Ovary (tissue), 9 donors: ENCODE measurements around the gene MMP25. TPM values are rescaled to one million over a fixed set of nuclear protein-coding genes. Genes with fewer than 3 reads are reported as not detected.
"Not testable (repeated sequence)": the region's sequence is repeated elsewhere in the genome, so short reads cannot be mapped to it uniquely, and the experiment has no call there.

ENCODE experiments used
- DNase-seq, 5 donors: peaks; one replicate each; pipeline ENCODE4 v3.0.0-alpha.2; 2019 to 2020
- H3K27ac ChIP-seq, 2 donors: fragments of 200-600 bp; one replicate each; pipeline versions ENCODE4 v1.5.1 to v1.8.0; 2019 to 2022
- H3K27me3 ChIP-seq: fragments of 200-600 bp; one replicate; pipeline ENCODE4 v1.8.0; 2022
- H3K36me3 ChIP-seq: fragments of 200-600 bp; sonication (generic); one replicate; pipeline ENCODE4 v1.5.1; 2019
- H3K4me1 ChIP-seq: one replicate; pipeline ENCODE4 v1.8.1; 2013; ENCODE audit warnings: mild to moderate bottlenecking, moderate library complexity; ENCODE audit not compliant: insufficient read depth
- H3K4me3 ChIP-seq: fragments of 200-600 bp; sonication (generic); one replicate; pipeline ENCODE4 v1.5.1; 2017
- H3K9me3 ChIP-seq, 2 donors: fragments of 200-600 bp in 1 of 2; sonication (generic) in 1 of 2; one replicate each; pipeline versions ENCODE4 v1.5.1 to v1.8.1; 2013 to 2019; ENCODE audit warnings: mild to moderate bottlenecking in 1 of 2, moderate library complexity in 1 of 2
- EP300 ChIP-seq: sonication (generic); formaldehyde crosslinking; IDR thresholded peaks from one replicate; pipeline ENCODE4 v1.6.1; 2017; ENCODE audit warnings: antibody characterized with exemption
- POLR2A ChIP-seq: fragments of 450-650 bp; IDR thresholded peaks from one replicate; pipeline ENCODE4 v1.6.1; 2017; ENCODE audit warnings: antibody characterized with exemption, mild to moderate bottlenecking, moderate library complexity
- WGBS, 3 donors: extraction: QIAGEN DNeasy Blood & Tissue Kit in 1 of 3; methylation state at CpG; one replicate each; pipeline versions ENCODE4 v1.1.5 to v1.1.7; 2013 to 2017; 5-methylcytosine and 5-hydroxymethylcytosine counted together
- intact Hi-C, 4 donors: fragments of 100-400 bp; cut with DNase I; formaldehyde crosslinking; loops; one replicate each; pipeline versions ENCODE4 v1.11.0 to v1.15.1; 2022 to 2023
- polyA plus RNA-seq, 2 donors: library from polyadenylated mRNA; stranded (reverse); fragments of 200-250 nt in 1 of 2; fragments of 350-450 nt in 1 of 2; fragmentation: Illumina TruSeq in 1 of 2; extraction: RNeasy Lipid Tissue Mini Kit (QIAGEN cat#74804) in 1 of 2; gene quantifications; one replicate each; pipeline ENCODE4 v1.2.3, GENCODE V29; 2013 to 2014
- total RNA-seq, 7 donors: library from RNA; depleted of rRNA in 2 of 7; stranded (reverse); fragments of >200 nt in 2 of 7; fragmentation: NEBNext Ultra II Directional in 3 of 7; extraction: Animal tissue kit (Norgen Biotek cat#: 25700) in 3 of 7; gene quantifications; one replicate each; pipeline versions ENCODE4 v1.1.0 to v1.2.4, GENCODE V29; 2016 to 2023
- TF ChIP-seq, protein P1 (sequence below), 3 donors: fragments of 450-650 bp in 2 of 3; fragments of 200-600 bp in 1 of 3; IDR thresholded peaks; one replicate each; pipeline versions ENCODE4 v1.5.1 to v1.8.0; 2016 to 2022; ENCODE audit warnings: antibody characterized with exemption in 3 of 3, mild to moderate bottlenecking in 1 of 3
- donor health status: DM: no; HTN: no; CAD: no; lungs with moderate emphysema.
- donor health status: DM: no; HTN: no; CAD: no.
- donor health status: Bipolar disorder and iron deficiency.
- donor health status: DM: yes; HTN: yes; CAD: no.
- donor health status: DM: no; HTN: no; CAD: no.
- donor health status: DM: yes; HTN: yes; CAD: no.

The MMP25 gene
- total and polyA plus RNA-seq, 9 donors: 0.15 to 0.72 (median 0.59) TPM; not detected in 1

DNA sequence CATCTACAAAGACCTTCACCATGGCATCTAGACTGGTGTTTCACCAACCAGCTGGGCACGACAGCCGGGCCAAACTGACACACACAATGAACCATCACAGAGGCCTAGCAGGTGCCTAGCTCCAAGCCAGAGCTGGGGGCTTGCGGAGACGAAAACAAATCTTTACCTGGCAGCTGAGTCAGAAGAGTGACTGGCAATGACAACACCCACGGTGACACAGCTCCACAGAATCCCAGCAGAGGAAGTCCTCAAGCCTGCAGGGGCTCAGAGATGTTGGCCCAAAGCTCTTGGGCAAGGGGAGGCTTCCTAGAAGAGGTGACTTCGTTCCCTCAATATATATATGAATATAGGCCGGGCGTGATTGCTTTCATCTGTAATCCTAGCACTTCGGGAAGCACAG lies 5.1 kb downstream of the MMP25 start:
- no peaks in the 10 kb centered on the region for H3K27me3 ChIP-seq
- no peaks in the 10 kb centered on the region for H3K9me3 ChIP-seq
- DNase-seq: no peak
- WGBS, 3 donors: 66 to 70% (median 66%) methylated on average over 9 of the region's 9 CpGs
- intact Hi-C loops: loop anchor here in 1 of 4 donors (10.0 kb wide), 1 partner anchor 113 kb away; no protein-coding TSS in a partner anchor
- no peak overlapping the region for H3K27ac ChIP-seq
- no peaks in the 10 kb centered on the region for H3K36me3 ChIP-seq
- TF ChIP-seq, protein P1, sequence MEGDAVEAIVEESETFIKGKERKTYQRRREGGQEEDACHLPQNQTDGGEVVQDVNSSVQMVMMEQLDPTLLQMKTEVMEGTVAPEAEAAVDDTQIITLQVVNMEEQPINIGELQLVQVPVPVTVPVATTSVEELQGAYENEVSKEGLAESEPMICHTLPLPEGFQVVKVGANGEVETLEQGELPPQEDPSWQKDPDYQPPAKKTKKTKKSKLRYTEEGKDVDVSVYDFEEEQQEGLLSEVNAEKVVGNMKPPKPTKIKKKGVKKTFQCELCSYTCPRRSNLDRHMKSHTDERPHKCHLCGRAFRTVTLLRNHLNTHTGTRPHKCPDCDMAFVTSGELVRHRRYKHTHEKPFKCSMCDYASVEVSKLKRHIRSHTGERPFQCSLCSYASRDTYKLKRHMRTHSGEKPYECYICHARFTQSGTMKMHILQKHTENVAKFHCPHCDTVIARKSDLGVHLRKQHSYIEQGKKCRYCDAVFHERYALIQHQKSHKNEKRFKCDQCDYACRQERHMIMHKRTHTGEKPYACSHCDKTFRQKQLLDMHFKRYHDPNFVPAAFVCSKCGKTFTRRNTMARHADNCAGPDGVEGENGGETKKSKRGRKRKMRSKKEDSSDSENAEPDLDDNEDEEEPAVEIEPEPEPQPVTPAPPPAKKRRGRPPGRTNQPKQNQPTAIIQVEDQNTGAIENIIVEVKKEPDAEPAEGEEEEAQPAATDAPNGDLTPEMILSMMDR (IDR thresholded peaks at IDR 0.05): no peak
- H3K4me3 ChIP-seq: no peak overlapping the region
- H3K4me1 ChIP-seq: no peaks in the 10 kb centered on the region

DNA sequence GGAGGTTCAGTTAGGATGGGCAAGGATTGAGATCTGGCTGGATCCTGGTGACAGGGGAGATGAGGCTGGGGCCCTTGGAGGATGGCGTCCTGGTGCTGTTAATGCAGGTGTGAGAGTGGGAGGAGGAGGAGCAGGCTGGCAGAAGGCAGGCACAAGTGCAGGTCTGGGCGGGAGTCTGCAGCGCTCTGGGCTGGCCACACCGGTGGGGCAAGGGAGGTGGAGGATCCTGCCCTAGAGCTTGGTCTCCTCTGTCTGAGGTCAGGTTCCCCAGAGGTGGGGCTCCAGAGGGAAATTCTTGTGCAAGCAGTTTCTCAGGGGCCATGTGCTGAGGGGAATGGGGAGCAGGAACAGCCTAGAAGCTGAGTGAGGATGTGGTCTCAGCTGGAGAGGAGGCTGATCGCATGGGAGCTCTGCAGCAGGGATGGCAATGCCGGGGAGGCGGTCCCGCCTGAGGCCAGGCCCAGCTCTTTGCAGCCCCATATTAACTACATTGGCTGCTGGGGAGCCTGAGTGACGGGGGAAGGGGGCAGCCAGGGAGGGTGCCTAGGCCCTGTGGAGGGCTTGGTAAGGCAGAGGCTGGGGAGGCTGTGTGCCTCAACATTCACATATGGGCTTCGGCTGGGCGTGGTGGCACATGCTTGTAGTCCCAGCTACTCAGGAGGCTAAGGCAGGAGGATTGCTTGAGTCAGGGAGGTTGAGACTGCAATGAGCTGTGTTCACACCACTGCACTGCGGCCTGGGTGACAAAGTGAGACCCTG lies 6.4 kb downstream of the MMP25 start:
- not testable (repeated sequence) for H3K27me3 ChIP-seq, H3K27ac ChIP-seq, H3K4me3 ChIP-seq, H3K9me3 ChIP-seq, H3K36me3 ChIP-seq, DNase-seq, H3K4me1 ChIP-seq
- intact Hi-C loops: loop anchor here in 1 of 4 donors (10.0 kb wide), 1 partner anchor 112 kb away; no protein-coding TSS in a partner anchor
- WGBS, 3 donors: 80 to 84% (median 84%) methylated on average over 10 to 12 of the region's 12 CpGs

DNA sequence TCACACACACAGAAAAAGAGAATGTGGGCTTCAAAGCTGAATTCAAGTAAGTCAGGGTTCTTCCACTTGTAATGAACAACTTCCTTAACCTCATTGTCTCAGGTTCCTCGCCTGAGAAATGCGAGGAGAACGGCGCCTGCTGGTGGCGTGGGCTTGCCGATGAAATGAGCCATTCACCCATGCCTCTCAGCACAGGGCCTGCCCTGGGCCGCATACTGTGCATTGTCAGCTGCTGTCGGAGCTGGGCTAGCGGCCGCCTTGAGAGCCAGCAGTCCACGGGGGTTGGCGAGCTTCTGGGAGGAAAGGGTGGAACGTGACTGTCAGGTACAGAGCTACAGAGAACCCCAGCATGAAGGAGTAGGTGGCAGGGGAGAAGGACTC lies 7.0 kb downstream of the MMP25 start:
- not testable (repeated sequence) for H3K27me3 ChIP-seq, DNase-seq, H3K4me1 ChIP-seq, H3K4me3 ChIP-seq, H3K36me3 ChIP-seq, H3K27ac ChIP-seq, H3K9me3 ChIP-seq
- intact Hi-C loops: loop anchor here in 1 of 4 donors (10.0 kb wide), 1 partner anchor 111 kb away; no protein-coding TSS in a partner anchor
- 86 to 91% (median 90%) methylated on average over 6 to 13 of the region's 13 CpGs for WGBS, 3 donors

DNA sequence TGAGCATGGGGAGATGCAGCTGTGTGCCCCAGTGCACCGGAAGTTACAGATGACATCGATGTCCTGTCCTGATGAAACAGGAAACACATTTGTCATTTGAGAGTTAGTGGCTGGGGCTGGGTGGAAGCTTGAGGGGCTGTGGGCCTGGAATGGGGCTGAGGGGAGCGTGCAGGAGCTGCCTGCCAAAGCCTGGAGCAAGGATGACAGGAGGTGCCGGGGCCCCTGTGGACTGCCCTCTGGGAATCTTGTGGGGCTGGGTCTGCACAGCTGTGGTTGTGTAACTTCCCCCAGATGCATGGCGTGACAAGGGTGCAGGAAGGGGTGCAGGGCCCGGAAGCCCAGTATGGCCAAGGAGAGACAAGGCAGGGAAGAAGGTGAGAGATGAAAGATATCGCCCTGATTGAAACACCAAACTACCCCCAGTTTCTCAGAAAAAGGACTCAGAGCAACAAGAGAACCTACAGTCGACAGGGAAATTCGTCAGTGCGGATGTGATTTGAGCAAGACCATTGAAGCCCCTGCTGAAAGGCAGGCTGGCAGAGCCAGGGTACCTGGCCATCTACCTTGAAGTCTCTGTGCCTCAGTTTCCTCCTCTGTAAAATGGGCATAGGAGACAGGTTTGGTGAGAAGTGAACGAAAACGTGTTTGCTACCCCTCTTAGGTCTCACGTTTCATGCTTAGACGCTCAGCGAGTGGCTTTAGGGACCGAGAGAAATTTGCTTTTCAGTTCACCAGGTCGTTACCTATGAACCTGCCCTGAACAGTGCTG lies 8.8 kb downstream of the MMP25 start:
- Histone ChIP-seq H3K4me1 (peaks cover 8% of the 10 kb centered on the region), H3K4me3 (no peak overlapping the region), H3K9me3 (no peaks in the 10 kb centered on the region), H3K27me3 (no peaks in the 10 kb centered on the region), H3K36me3 (no peaks in the 10 kb centered on the region), H3K27ac (no peak overlapping the region)
- intact Hi-C loops: loop anchor here in 3 of 4 donors (5.0 to 10.0 kb wide), 2 partner anchors 110 to 112 kb away; no protein-coding TSS in a partner anchor
- DNase-seq: no peak
- no peak for TF ChIP-seq EP300
- TF ChIP-seq, protein P1 (IDR thresholded peaks at IDR 0.05): no peak
- TF ChIP-seq POLR2A: no peak
- 83 to 84% (median 83%) methylated on average over 17 of the region's 17 CpGs for WGBS, 3 donors

DNA sequence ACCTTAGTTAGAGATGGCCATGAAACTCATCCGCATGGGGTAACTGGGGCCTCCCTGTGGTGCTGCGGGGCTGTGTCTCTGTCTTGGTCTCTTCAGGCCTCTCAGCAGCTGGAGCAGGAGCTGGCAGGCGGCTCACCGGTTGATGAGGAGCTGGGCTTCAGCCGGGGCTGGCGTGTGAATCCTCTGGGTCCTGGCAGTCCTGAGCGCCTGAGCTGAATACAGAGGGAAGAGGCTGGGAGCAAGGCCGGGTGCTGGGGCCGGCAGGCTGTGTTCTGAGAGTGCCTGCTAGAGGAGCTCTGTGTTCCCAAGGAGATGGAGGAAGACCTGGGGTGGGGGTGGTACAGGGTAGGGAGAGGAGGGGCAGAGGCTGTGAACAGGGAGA lies 9.4 kb downstream of the MMP25 start:
- DNase-seq, H3K27ac ChIP-seq, H3K4me3 ChIP-seq, H3K4me1 ChIP-seq, H3K27me3 ChIP-seq, H3K36me3 ChIP-seq, H3K9me3 ChIP-seq: not testable (repeated sequence)
- WGBS, 3 donors: 41 to 51% (median 45%) methylated on average over 8 to 9 of the region's 9 CpGs
- intact Hi-C loops: loop anchor here in 3 of 4 donors (5.0 to 10.0 kb wide), 2 partner anchors 109 to 112 kb away; no protein-coding TSS in a partner anchor
